C1 segment of cervical spinal cord (tissue), 14 donors: ENCODE results near the gene CCDC85B.
A peak's percentile ranks its signal among the peaks of the same experiment; 100 is the strongest.
"Not testable (repeated sequence)": the region's sequence is repeated elsewhere in the genome, so short reads cannot be mapped to it uniquely, and the experiment has no call there.

Source experiments
- DNase-seq, 14 donors: peaks; one replicate each; lab custom pipeline; 2025; lab: John Stamatoyannopoulos, UW

CCDC85B gene

DNA sequence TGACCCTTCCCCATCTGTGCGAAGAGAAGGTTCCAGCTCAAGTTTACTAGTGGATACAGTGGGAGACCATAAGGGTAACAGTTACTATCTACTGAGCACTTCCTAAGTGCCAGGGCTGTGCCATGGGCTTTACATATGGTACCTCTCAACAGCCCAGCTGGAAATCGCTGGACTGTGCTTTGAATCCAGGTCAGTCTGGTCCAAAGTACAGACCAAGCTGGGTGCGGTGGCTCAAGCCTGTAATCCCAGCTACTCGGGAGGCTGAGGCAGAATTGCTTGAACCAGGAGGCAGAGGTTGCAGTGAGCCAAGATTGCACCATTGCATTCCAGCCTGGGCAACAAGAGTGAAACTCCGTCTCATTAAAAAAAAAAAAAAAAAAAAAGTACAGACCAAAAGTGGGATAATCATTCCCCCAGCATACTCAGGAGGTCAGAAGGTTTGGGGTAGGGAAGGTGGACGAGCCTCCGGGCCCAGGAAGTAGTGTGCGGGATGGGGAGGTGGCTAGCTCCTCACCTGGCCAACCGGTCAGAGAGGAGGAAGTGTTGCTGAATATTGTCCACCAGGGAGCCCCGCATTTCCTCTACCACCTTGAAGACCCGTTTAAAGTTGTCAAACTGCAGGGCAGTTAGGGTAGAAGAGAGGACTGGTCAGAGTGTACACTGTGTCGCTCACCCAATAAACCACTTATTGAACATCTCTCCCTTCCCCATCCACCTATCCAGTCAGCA, 4.5 kb upstream of the CCDC85B start:
- no peak for DNase-seq

- DNase-seq: no peak
Observed at GRCh38 chr11:65886826-65887722, 3.4 kb upstream of the CCDC85B start.

GRCh38 chr11:65887723-65888162, 2.7 kb upstream of the CCDC85B start:
- DNase-seq: no peak

GRCh38 chr11:65888163-65888814, 2.2 kb upstream of the CCDC85B start, which contains the start of gene FIBP:
TSS of gene FIBP (minus strand) at chr11:65888471. CDS start at chr11:65888418, 53 bp downstream.
- peak; percentile 81 to 98 (median 95) for DNase-seq

- DNase-seq: no peak
Observed at GRCh38 chr11:65891219-65892136, 1.0 kb downstream of the CCDC85B start.

- not testable (repeated sequence) for DNase-seq
Observed at GRCh38 chr11:65892137-65892540, 1.7 kb downstream of the CCDC85B start.

DNA sequence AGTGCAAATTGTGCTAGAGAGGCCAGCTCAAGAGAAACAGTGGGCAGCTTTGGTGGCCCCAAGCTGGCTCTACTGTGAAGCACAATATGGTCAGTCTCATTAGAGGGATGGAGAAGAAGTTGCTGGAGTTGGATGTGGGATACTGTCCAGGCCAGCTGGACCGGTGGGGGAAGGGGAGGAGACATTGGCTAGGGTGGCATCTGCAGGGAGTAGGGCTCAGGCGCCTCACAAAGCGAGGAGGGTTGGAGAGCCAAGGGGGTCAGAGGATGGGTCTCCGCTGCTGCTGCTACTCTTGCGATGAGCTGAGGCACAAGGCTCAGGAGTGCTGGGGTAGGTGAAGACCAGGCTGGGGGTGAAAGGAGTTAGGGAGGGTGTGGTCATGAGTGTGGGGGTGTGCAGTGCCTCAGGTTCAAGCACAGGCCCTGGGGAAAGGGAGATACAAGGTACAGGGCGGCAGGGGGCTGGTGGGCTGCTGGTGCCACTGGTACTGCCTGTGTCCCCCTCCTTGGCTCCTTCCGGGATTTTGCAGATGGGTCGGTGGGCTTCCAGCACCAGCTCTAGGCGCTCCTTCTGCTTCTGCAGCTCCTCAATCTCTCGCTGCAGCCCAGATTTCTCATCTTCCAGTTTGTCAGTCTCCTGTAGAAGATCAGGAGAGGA, 2.3 kb downstream of the CCDC85B start:
- DNase-seq: peak in 1 of 14 donors; percentile 47

DNA sequence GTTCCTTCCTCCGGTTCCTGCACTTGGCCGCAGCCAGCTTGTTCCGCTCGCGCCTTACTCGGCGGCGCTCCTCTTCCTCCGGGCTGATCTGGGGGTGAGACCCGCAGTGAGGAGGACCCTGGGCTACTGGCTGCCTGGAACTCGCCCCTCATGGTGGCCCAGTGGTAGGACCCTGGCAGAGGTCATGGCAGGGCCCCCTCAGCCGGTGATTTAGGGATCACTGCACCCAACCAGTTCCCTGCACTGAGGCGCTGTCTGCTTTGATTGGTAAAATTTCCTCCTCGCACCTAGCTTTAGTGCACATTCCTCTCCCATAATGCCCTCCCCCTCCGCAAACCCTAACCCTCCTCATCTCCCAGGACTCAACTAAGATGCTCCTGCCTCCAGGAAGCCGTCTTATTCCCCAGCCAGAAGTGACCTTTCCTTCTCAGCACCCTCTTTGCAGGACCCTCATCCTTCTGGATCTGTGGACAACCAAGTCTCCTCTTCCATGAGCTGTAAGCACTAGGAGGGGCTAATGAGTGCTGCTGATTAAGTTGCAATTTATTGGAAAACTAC, 3.6 kb downstream of the CCDC85B start:
- peak in 1 of 14 donors; percentile 14 for DNase-seq

GRCh38 chr11:65895482-65895981, 5.1 kb downstream of the CCDC85B start:
- DNase-seq: no peak

- no peak for DNase-seq
Observed at GRCh38 chr11:65896034-65896999, 5.8 kb downstream of the CCDC85B start.

DNA sequence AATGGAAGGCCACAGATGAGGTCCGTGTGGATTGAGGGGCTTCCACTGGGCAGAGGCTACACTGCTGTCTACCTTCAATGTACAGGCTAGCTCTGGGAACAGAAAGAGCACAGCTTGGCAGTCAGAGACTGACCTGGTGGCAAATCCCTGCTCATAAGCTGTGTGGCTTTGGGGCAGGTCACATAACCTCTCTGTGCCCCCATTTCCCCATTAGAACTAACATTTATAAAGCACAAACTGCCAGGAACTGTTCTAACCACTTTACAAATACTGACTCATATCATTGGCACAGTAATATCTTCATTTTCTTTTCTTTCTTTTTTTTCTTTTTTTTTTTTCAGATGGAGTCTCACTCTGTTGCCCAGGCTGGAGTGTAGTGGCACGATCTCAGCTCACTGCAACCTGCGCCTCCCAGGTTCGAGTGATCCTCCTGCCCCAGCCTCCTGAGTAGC, 6.6 kb downstream of the CCDC85B start:
- no peak for DNase-seq

- DNase-seq: no peak
Observed at GRCh38 chr11:65898656-65899355, 8.3 kb downstream of the CCDC85B start.

DNA sequence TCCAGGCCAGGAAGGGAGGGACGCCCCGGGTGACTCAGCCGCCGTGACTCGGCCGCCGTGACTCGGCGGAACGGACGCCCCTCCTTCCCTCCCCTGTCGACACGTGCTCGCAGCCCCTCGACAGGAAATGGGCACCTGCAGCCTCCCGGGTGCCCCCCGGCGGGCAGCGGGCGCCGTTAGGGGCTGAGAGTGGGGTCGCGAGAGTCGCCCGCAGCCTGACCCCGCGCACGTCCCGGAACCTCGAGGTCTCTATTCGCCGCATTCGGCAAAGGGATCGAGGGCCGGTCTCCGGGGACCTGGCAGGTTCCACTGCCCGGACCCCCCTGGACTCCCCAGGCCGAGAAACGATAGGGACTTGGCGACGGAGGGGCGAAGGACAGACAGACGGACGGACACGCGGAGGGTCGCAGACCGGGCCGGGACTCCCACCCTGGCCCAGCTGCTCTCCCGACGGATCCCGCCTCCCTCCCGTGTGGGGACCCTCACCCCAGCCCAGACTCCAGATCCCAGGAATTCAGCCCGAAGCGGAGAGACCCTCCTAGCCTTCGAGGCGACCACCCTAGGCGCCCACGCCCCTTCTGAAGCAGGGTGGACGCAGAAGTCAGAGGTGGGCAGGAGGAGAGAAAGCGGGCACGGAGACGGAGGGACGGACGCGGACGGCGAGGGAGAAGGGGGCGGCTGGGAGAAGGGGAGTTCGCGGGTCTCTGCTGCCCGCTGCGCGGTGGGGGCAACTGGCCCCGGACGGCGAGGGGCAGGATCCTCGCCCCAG, 9.1 kb downstream of the CCDC85B start:
- DNase-seq: peak in 1 of 14 donors; percentile 55

DNA sequence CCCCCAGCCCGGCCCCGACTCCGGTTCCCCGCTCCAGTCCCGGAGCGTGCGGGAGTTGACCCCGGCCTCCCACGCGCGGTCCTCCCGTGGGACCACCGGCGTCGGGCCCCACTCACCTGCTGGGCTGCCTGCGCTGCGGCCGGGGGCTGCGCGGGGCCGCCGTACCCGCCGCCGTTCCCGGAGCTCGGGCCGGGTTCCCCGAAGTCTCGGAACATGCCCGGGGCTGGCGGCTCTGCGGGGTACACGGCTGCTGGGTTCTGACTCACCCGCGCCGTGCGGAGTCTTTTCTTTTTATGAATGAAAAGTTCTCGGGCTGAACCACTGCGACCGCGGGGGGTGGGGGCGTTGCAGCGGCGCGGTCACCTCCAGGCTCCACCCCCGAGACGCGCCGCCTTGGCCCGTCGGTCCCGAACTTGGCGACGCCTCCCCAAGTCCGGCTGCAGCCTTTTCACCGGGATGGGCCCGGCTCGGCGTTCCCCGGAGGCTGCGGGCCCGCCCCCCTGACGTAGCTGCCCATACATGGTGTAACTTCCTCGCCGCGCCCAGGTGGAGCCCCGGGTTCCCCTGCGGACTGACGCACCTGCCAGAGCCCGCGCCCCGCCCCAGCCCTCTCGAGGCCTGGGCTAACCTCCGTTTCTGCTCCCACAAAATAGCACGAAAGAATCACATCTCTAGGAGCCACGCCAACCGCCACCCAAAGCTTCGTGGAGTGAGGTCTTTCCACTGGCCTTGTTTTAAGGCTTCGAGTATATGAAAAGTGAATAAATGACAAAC, 9.8 kb downstream of the CCDC85B start, which contains the start of gene FOSL1:
Gene FOSL1, minus strand, starts transcription at position 264 of the 774 bp plus-strand sequence. Its CDS starts 49 bp downstream, at position 215.
- DNase-seq: peak in 8 of 14 donors; percentile 27 to 78 (median 45)

DNA sequence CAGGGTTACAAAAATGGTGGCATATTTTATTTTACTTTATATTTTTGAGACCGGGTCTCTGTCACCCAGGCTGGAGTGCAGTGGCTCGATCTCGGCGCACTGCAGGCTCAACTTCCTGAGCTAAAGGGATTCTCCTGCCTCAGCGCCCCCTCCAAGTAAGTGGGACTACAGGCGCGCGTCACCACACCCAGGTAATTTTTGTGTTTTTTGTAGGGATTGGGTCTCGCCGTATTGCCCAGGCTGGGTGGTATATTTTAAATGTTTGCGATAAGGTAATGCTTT, 10.4 kb downstream of the CCDC85B start:
- no peak for DNase-seq

DNA sequence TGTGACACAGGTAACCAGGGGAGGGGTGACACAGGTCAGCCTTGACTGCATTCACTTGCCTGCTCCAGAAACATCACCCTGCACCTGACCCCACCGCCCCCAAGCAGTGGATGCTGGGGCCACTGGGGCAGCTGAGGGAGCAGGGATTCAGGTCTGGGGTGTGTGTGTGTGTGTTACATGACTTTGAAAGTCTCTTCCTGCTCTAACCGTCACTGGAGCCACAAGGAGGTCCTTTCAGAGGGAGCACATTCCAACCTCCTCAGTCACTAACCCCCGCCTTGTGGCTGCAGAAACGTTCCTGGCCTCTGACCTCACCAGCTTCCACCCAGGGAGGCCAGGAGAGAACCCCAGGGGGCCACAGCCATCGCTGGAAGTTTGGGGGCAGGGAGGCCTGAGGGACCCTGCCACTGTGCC, 12.6 kb downstream of the CCDC85B start:
- no peak for DNase-seq
